DOHH2 (cell line): ENCODE data around the gene ZBTB11.
"Not testable (repeated sequence)": the region's sequence is repeated elsewhere in the genome, so short reads cannot be mapped to it uniquely, and the experiment has no call there.

Experiments used
- H3F3A ChIP-seq: fragments of 200-600 bp; sonication (generic), shearing (Covaris generic); 2 replicates; pipeline ENCODE4 v1.6.0; 2016; ENCODE audit warnings: antibody characterized with exemption, mild to moderate bottlenecking; ENCODE audit not compliant: control insufficient read depth, insufficient read depth
- H3K27ac ChIP-seq: fragments of 200-600 bp; sonication (generic); 2 replicates; pipeline ENCODE4 v1.5.1; 2014; ENCODE audit warnings: low read depth, mild to moderate bottlenecking, low read length, moderate library complexity
- H3K27me3 ChIP-seq: fragments of 200-600 bp; sonication (generic); 2 replicates; pipeline ENCODE4 v1.6.1; 2014; ENCODE audit warnings: mild to moderate bottlenecking, low read length, mixed read lengths; ENCODE audit not compliant: control insufficient read depth
- H3K36me3 ChIP-seq: fragments of 200-600 bp; sonication (generic); 2 replicates; pipeline ENCODE4 v1.6.1; 2014; ENCODE audit warnings: mild to moderate bottlenecking, low read length, moderate library complexity, mixed read lengths; ENCODE audit not compliant: control insufficient read depth
- H3K4me1 ChIP-seq: fragments of 200-600 bp; sonication (generic); 2 replicates; pipeline ENCODE4 v1.6.1; 2014; ENCODE audit warnings: mild to moderate bottlenecking, low read length, mixed read lengths; ENCODE audit not compliant: control insufficient read depth
- H3K4me2 ChIP-seq: fragments of 200-600 bp; sonication (generic); 2 replicates; pipeline ENCODE4 v1.6.0; 2014; ENCODE audit warnings: mild to moderate bottlenecking, low read length, moderate library complexity
- H3K4me3 ChIP-seq: fragments of 200-600 bp; sonication (generic); 2 replicates; pipeline ENCODE4 v1.5.1; 2014; ENCODE audit warnings: mild to moderate bottlenecking, low read length, mixed read lengths
- H3K79me2 ChIP-seq: fragments of 200-600 bp; sonication (generic); 2 replicates; pipeline ENCODE4 v1.6.1; 2014; ENCODE audit warnings: mild to moderate bottlenecking, low read length, mixed read lengths; ENCODE audit not compliant: control insufficient read depth
- H3K9me2 ChIP-seq: fragments of 200-600 bp; sonication (generic); replicated peaks from 2 replicates; pipeline ENCODE4 v1.6.1; 2014; ENCODE audit warnings: mild to moderate bottlenecking, low read length, mixed read lengths; ENCODE audit not compliant: control insufficient read depth
- H3K9me3 ChIP-seq: fragments of 200-600 bp; sonication (generic); 2 replicates; pipeline ENCODE4 v1.6.1; 2014; ENCODE audit warnings: antibody characterized with exemption, low read length, mixed read lengths; ENCODE audit not compliant: control insufficient read depth, insufficient read depth
- H4K20me1 ChIP-seq: fragments of 200-600 bp; sonication (generic); 2 replicates; pipeline ENCODE4 v1.6.0; 2014; ENCODE audit warnings: low read depth, mild to moderate bottlenecking, antibody characterized with exemption, low read length, moderate library complexity; ENCODE audit not compliant: control insufficient read depth, insufficient read depth
- CTCF ChIP-seq: fragments of 200-600 bp; sonication (generic); IDR thresholded peaks from one replicate; pipeline ENCODE4 v1.5.1; 2014; ENCODE audit warnings: antibody characterized with exemption, mild to moderate bottlenecking, low read depth, low read length; ENCODE audit not compliant: poor library complexity, severe bottlenecking
- EZH2phosphoT487 ChIP-seq: fragments of 200-600 bp; sonication (generic); IDR thresholded peaks from 2 replicates; pipeline ENCODE4 v1.6.1; 2017; ENCODE audit warnings: borderline replicate concordance, mild to moderate bottlenecking, antibody characterized with exemption, low read length, moderate library complexity, mixed read lengths

ZBTB11 gene

GRCh38 chr3:101685870-101686307 is 9.0 kb upstream of the ZBTB11 start:
- TF ChIP-seq EZH2phosphoT487, result no peak
- TF ChIP-seq CTCF, result no peak
- Histone ChIP-seq H3K79me2 (peaks cover 51% of the 10 kb centered on the region), H3K36me3 (peaks cover 56% of the 10 kb centered on the region)

GRCh38 chr3:101685050-101685400 is 8.1 kb upstream of the ZBTB11 start:
- Histone ChIP-seq H3K27me3 (no peaks in the 10 kb centered on the region), H3K27ac (peak overlapping the region; percentile 73), H3K36me3 (peaks cover 64% of the 10 kb centered on the region), H3F3A (peaks cover 62% of the 10 kb centered on the region), H3K4me1 (peaks cover 36% of the 10 kb centered on the region), H3K9me2 (no peaks in the 10 kb centered on the region), H3K4me2 (peak overlapping the region; percentile 76), H3K79me2 (peaks cover 58% of the 10 kb centered on the region), H4K20me1 (peaks cover 13% of the 10 kb centered on the region), H3K4me3 (peak overlapping the region; percentile 99), H3K9me3 (no peaks in the 10 kb centered on the region)
- TF ChIP-seq EZH2phosphoT487 (no peak), CTCF (no peak)

More at GRCh38 chr3:101685870-101686307, 9.0 kb upstream of the ZBTB11 start:
- Histone ChIP-seq H3F3A (peaks cover 53% of the 10 kb centered on the region), H3K9me3 (no peaks in the 10 kb centered on the region), H3K4me2 (peak overlapping the region; percentile 76), H3K27ac (peak overlapping the region; percentile 73), H4K20me1 (peaks cover 13% of the 10 kb centered on the region), H3K4me3 (peak overlapping the region; percentile 99), H3K27me3 (no peaks in the 10 kb centered on the region), H3K4me1 (peaks cover 36% of the 10 kb centered on the region), H3K9me2 (no peaks in the 10 kb centered on the region)

- Histone ChIP-seq H3F3A (peaks cover 70% of the 10 kb centered on the region), H3K4me3 (no peak overlapping the region), H3K4me1 (peaks cover 44% of the 10 kb centered on the region), H4K20me1 (peaks cover 10% of the 10 kb centered on the region), H3K9me2 (no peaks in the 10 kb centered on the region), H3K4me2 (no peak overlapping the region), H3K9me3 (no peaks in the 10 kb centered on the region), H3K27ac (no peak overlapping the region), H3K79me2 (peaks cover 65% of the 10 kb centered on the region), H3K27me3 (no peaks in the 10 kb centered on the region), H3K36me3 (peaks cover 73% of the 10 kb centered on the region)
- TF ChIP-seq EZH2phosphoT487 (no peak), CTCF (no peak)
These were observed 3.5 kb upstream of the ZBTB11 start for GRCh38 chr3:101680466-101680865.

GRCh38 chr3:101678837-101679236 is 1.9 kb upstream of the ZBTB11 start:
- peaks cover 61% of the 10 kb centered on the region for H3K36me3 ChIP-seq
- H3K27ac ChIP-seq, H3K9me3 ChIP-seq, H3K27me3 ChIP-seq, H3K9me2 ChIP-seq, H3K4me2 ChIP-seq, H3K4me3 ChIP-seq: not testable (repeated sequence)
- peaks cover 65% of the 10 kb centered on the region for H3K79me2 ChIP-seq
- peaks cover 53% of the 10 kb centered on the region for H3F3A ChIP-seq
- peaks cover 42% of the 10 kb centered on the region for H3K4me1 ChIP-seq
- H4K20me1 ChIP-seq, result peaks cover 10% of the 10 kb centered on the region
